H1 (cell line): ENCODE data around the gene FBN3. TPM values are rescaled to one million over a fixed set of nuclear protein-coding genes. Genes with fewer than 3 reads are reported as not detected.
A peak's percentile ranks its signal among the peaks of the same experiment; 100 is the strongest.

Source experiments
- CTCF ChIA-PET: fragments of 300-600 bp; sonication (Branson Sonifier 250); formaldehyde crosslinking; loops from one replicate; lab custom pipeline; 2021; ENCODE audit not compliant: partially characterized antibody; lab: Charles Lee
- POLR2A ChIA-PET: fragments of 300-600 bp; sonication (Branson Sonifier 250); formaldehyde crosslinking; loops from one replicate; lab custom pipeline; 2021; ENCODE audit warnings: inconsistent platforms; ENCODE audit not compliant: partially characterized antibody; lab: Charles Lee
- DNase-seq, 2 experiments: peaks; one replicate each; pipeline versions ENCODE4 v3.0.0 to v3.0.0-alpha.2; 2010 to 2022; ENCODE audit warnings: low spot score in 2 of 2, low read depth in 1 of 2, mixed read lengths in 1 of 2
- FAIRE-seq: peaks from 2 replicates; lab custom pipeline; 2011; peaks lifted over from hg19 to GRCh38; lab: Jason Lieb, UNC
- H2AFZ ChIP-seq: 2 replicates; pipeline ENCODE4 v1.8.1; 2012; ENCODE audit warnings: low read length, inconsistent platforms
- H2AK5ac ChIP-seq: 2 replicates; pipeline ENCODE4 v1.6.1; 2013; ENCODE audit warnings: low read depth, low read length
- H2BK120ac ChIP-seq: replicated peaks from 2 replicates; pipeline ENCODE3; 2013; ENCODE audit warnings: low read depth, low read length, inconsistent platforms
- H2BK12ac ChIP-seq: 2 replicates; pipeline ENCODE4 v1.6.1; 2013; ENCODE audit warnings: low read depth, low read length
- H2BK15ac ChIP-seq: 2 replicates; pipeline ENCODE4 v1.6.1; 2013; ENCODE audit warnings: low read length
- H2BK20ac ChIP-seq: 2 replicates; pipeline ENCODE4 v1.6.1; 2013; ENCODE audit warnings: low read length
- H2BK5ac ChIP-seq: 2 replicates; pipeline ENCODE4 v1.6.1; 2013; ENCODE audit warnings: low read depth, low read length
- H3K14ac ChIP-seq: 2 replicates; pipeline ENCODE4 v1.6.1; 2013; ENCODE audit warnings: inconsistent platforms; ENCODE audit not compliant: insufficient read length
- H3K18ac ChIP-seq: 2 replicates; pipeline ENCODE4 v1.6.1; 2013; ENCODE audit warnings: low read length; ENCODE audit errors: extremely low read depth
- H3K23ac ChIP-seq: 2 replicates; pipeline ENCODE4 v1.6.1; 2013; ENCODE audit warnings: inconsistent platforms; ENCODE audit not compliant: insufficient read length
- H3K23me2 ChIP-seq: 2 replicates; pipeline ENCODE4 v1.6.1; 2013; ENCODE audit warnings: low read depth, low read length
- H3K27ac ChIP-seq: 2 replicates; pipeline ENCODE4 v1.6.1; 2011; ENCODE audit warnings: low read depth, low read length, inconsistent platforms
- H3K27me3 ChIP-seq, 4 experiments: replicated peaks in 1 of 4; 1 replicate in 1 of 4; 2 replicates in 3 of 4; pipeline versions ENCODE4 v1.6.1 to v1.8.1; 2011 to 2013; ENCODE audit warnings: low read length in 3 of 4, mild to moderate bottlenecking in 3 of 4, inconsistent platforms in 2 of 4, mixed read lengths in 2 of 4, moderate library complexity in 1 of 4; ENCODE audit not compliant: control insufficient read depth in 3 of 4, insufficient read depth in 3 of 4; ENCODE audit errors: extremely low read depth in 1 of 4
- H3K36me3 ChIP-seq, 4 experiments: 2 replicates each; pipeline versions ENCODE4 v1.6.1 to v1.8.1; 2011 to 2013; ENCODE audit warnings: mild to moderate bottlenecking in 4 of 4, low read length in 3 of 4, moderate library complexity in 2 of 4, control low read depth in 1 of 4, inconsistent platforms in 1 of 4; ENCODE audit not compliant: insufficient read depth in 4 of 4, control insufficient read depth in 2 of 4
- H3K4ac ChIP-seq: replicated peaks from 2 replicates; pipeline ENCODE3; 2013; ENCODE audit warnings: low read length, low read depth, mixed read lengths, inconsistent platforms; ENCODE audit not compliant: insufficient read length
- H3K4me1 ChIP-seq, 4 experiments: replicated peaks in 1 of 4; 1 replicate in 1 of 4; 2 replicates in 3 of 4; pipeline versions ENCODE4 v1.6.1 to v1.8.1; 2011 to 2013; ENCODE audit warnings: low read length in 3 of 4, inconsistent platforms in 2 of 4, mixed read lengths in 1 of 4; ENCODE audit not compliant: insufficient read depth in 4 of 4, control insufficient read depth in 3 of 4
- H3K4me2 ChIP-seq, 2 experiments: 2 replicates each; pipeline versions ENCODE4 v1.6.1 to v1.8.1; 2011 to 2013; ENCODE audit warnings: low read depth in 2 of 2, low read length in 2 of 2, control low read depth in 1 of 2, inconsistent platforms in 1 of 2, mild to moderate bottlenecking in 1 of 2; ENCODE audit not compliant: insufficient read depth in 1 of 2
- H3K4me3 ChIP-seq, 4 experiments: fragments of 200-600, 300-600 bp in 1 of 4; sonication (generic), shearing (Covaris generic), sonication (Bioruptor Twin) in 1 of 4; 2 replicates each; pipeline versions ENCODE4 v1.5.1 to v1.8.1; 2011 to 2016; ENCODE audit warnings: low read length in 4 of 4, low read depth in 3 of 4, control low read depth in 2 of 4, inconsistent platforms in 2 of 4, mild to moderate bottlenecking in 2 of 4, mixed read lengths in 1 of 4, moderate library complexity in 1 of 4; ENCODE audit not compliant: insufficient read depth in 2 of 4; ENCODE audit errors: extremely low read depth in 1 of 4
- H3K56ac ChIP-seq: replicated peaks from 2 replicates; pipeline ENCODE3; 2013; ENCODE audit warnings: low read depth, mild to moderate bottlenecking, mixed read lengths, low read length, inconsistent platforms; ENCODE audit not compliant: insufficient read length
- H3K79me1 ChIP-seq: 2 replicates; pipeline ENCODE4 v1.6.1; 2013; ENCODE audit warnings: low read depth, low read length, control low read depth
- H3K79me2 ChIP-seq, 2 experiments: 2 replicates each; pipeline versions ENCODE4 v1.6.1 to v1.8.1; 2012 to 2013; ENCODE audit warnings: low read length in 2 of 2, mild to moderate bottlenecking in 2 of 2, inconsistent platforms in 1 of 2; ENCODE audit not compliant: insufficient read depth in 2 of 2, control insufficient read depth in 1 of 2
- H3K9ac ChIP-seq, 4 experiments: replicated peaks in 1 of 4; 1 replicate in 1 of 4; 2 replicates in 3 of 4; pipeline versions ENCODE4 v1.6.1 to v1.8.1; 2011 to 2013; ENCODE audit warnings: low read depth in 3 of 4, low read length in 3 of 4, control low read depth in 2 of 4, mild to moderate bottlenecking in 2 of 4, moderate library complexity in 2 of 4, inconsistent platforms in 1 of 4; ENCODE audit errors: extremely low read depth in 1 of 4
- H3K9me3 ChIP-seq, 2 experiments: 2 replicates each; pipeline versions ENCODE4 v1.6.1 to v1.8.1; 2012 to 2013; ENCODE audit warnings: mild to moderate bottlenecking in 2 of 2, moderate library complexity in 2 of 2, control low read depth in 1 of 2, inconsistent platforms in 1 of 2, low read depth in 1 of 2, low read length in 1 of 2, mixed read lengths in 1 of 2; ENCODE audit not compliant: insufficient read depth in 2 of 2
- H4K20me1 ChIP-seq, 2 experiments: replicated peaks in 1 of 2; 2 replicates each; pipeline versions ENCODE3 to v1.8.1; 2011 to 2013; ENCODE audit warnings: inconsistent platforms in 2 of 2, low read length in 2 of 2, mild to moderate bottlenecking in 1 of 2; ENCODE audit not compliant: insufficient read depth in 2 of 2, control insufficient read depth in 1 of 2
- H4K5ac ChIP-seq: 2 replicates; pipeline ENCODE4 v1.6.1; 2013; ENCODE audit warnings: low read length, low read depth, mixed read lengths, inconsistent platforms; ENCODE audit not compliant: insufficient read length
- H4K8ac ChIP-seq: 2 replicates; pipeline ENCODE4 v1.8.0; 2013; ENCODE audit warnings: mild to moderate bottlenecking, moderate library complexity, low read length, inconsistent platforms; ENCODE audit not compliant: insufficient read depth; ENCODE audit errors: extremely low read depth
- H4K91ac ChIP-seq: replicated peaks from 2 replicates; pipeline ENCODE3; 2013; ENCODE audit warnings: low read length, mixed read lengths, inconsistent platforms; ENCODE audit not compliant: insufficient read length
- CBX5 ChIP-seq: fragments of 300-800, 300-1000 bp; sonication (generic); IDR thresholded peaks from 2 replicates; pipeline ENCODE4 v1.7.1; 2016; ENCODE audit warnings: antibody characterized with exemption, low read length, low read depth
- EP300 ChIP-seq, 2 experiments: IDR thresholded peaks; 1 replicate in 1 of 2; 2 replicates in 1 of 2; pipeline ENCODE4 v1.6.1; 2011 to 2012; ENCODE audit warnings: low read depth in 2 of 2, low read length in 2 of 2, mild to moderate bottlenecking in 2 of 2, borderline replicate concordance in 1 of 2, inconsistent platforms in 1 of 2, moderate library complexity in 1 of 2
- JUND ChIP-seq: IDR thresholded peaks from 2 replicates; pipeline ENCODE4 v1.6.1; 2011; ENCODE audit warnings: mild to moderate bottlenecking, improper control_type of control experiment, low read length
- KDM1A ChIP-seq: fragments of 200-600, 300-600 bp; sonication (generic); IDR thresholded peaks from 2 replicates; pipeline ENCODE4 v1.7.1; 2016; ENCODE audit warnings: mild to moderate bottlenecking, low read length, borderline replicate concordance
- NRF1 ChIP-seq: IDR thresholded peaks from 2 replicates; pipeline ENCODE4 v1.6.1; 2011; ENCODE audit warnings: mild to moderate bottlenecking, low read depth, low read length, improper control_type of control experiment
- PHF8 ChIP-seq: fragments of 200-600 bp; sonication (generic); conservative IDR thresholded peaks from 2 replicates; pipeline ENCODE4 v1.7.1; 2012; ENCODE audit warnings: low read depth, mild to moderate bottlenecking, inconsistent platforms, low read length, moderate library complexity
- RAD21 ChIP-seq, 2 experiments: IDR thresholded peaks in 1 of 2; conservative IDR thresholded peaks in 1 of 2; 2 replicates each; pipeline ENCODE4 v1.6.1; 2011; ENCODE audit warnings: low read depth in 2 of 2, low read length in 2 of 2, improper control_type of control experiment in 1 of 2, inconsistent platforms in 1 of 2, mild to moderate bottlenecking in 1 of 2, moderate library complexity in 1 of 2
- RFX5 ChIP-seq: IDR thresholded peaks from 2 replicates; pipeline ENCODE4 v1.6.1; 2011; ENCODE audit warnings: low read depth, low read length, improper control_type of control experiment, borderline replicate concordance
- SIN3A ChIP-seq, 2 experiments: IDR thresholded peaks in 1 of 2; conservative IDR thresholded peaks in 1 of 2; 2 replicates each; pipeline ENCODE4 v1.6.1; 2011 to 2012; ENCODE audit warnings: low read length in 2 of 2, improper control_type of control experiment in 1 of 2, low read depth in 1 of 2, mild to moderate bottlenecking in 1 of 2
- SP1 ChIP-seq: IDR thresholded peaks from 2 replicates; pipeline ENCODE4 v1.6.1; 2011; ENCODE audit warnings: low read depth, low read length
- SP4 ChIP-seq: IDR thresholded peaks from 2 replicates; pipeline ENCODE4 v1.6.1; 2012; ENCODE audit warnings: low read length, inconsistent platforms
- SRF ChIP-seq: IDR thresholded peaks from 2 replicates; pipeline ENCODE4 v1.6.1; 2011; ENCODE audit warnings: mild to moderate bottlenecking, low read depth, low read length, moderate library complexity
- TAF7 ChIP-seq: optimal IDR thresholded peaks from 2 replicates; pipeline ENCODE3; 2011; ENCODE audit warnings: low read depth, mild to moderate bottlenecking, inconsistent platforms, low read length, moderate library complexity, borderline replicate concordance
- TCF12 ChIP-seq: IDR thresholded peaks from 2 replicates; pipeline ENCODE4 v1.6.1; 2011; ENCODE audit warnings: low read depth, mild to moderate bottlenecking, low read length
- WGBS, 2 experiments: shearing (Covaris generic) in 1 of 2; methylation state at CpG; one replicate each; pipeline versions ENCODE4 v1.1.6 to v1.1.7; 2013 to 2015; ENCODE audit warnings: low lambda C conversion rate in 2 of 2, mixed read lengths in 2 of 2, inconsistent platforms in 1 of 2, low coverage in 1 of 2, missing lambda C conversion rate in 1 of 2; ENCODE audit not compliant: insufficient replicate concordance in 2 of 2, insufficient coverage in 1 of 2, insufficient read length in 1 of 2; ENCODE audit errors: extremely low coverage in 1 of 2, missing lambda C conversion rate in 1 of 2; 5-methylcytosine and 5-hydroxymethylcytosine counted together
- polyA plus RNA-seq, 7 experiments: library from polyadenylated mRNA; depleted of rRNA in 3 of 7; stranded (reverse) in 5 of 7; unstranded in 2 of 7; fragments of >200 nt in 5 of 7; fragments of 200-250 nt in 2 of 7; gene quantifications; 1 replicate in 5 of 7; 2 replicates in 1 of 7; 4 replicates in 1 of 7; pipeline versions ENCODE4 v1.2.1 to v1.2.3, GENCODE V29; 2011 to 2013; ENCODE audit warnings: missing spikeins in 2 of 7, mixed read lengths in 2 of 7
- total RNA-seq: library from RNA; stranded (reverse); fragmentation: NEBNext Ultra II Directional; extraction: Animal tissue kit (Norgen Biotek cat#: 25700); gene quantifications from 2 replicates; pipeline ENCODE4 v1.2.1, GENCODE V29; 2021

Gene FBN3
- total and polyA plus RNA-seq, 2 of the 8 experiments (the other 6 are each of a cell fraction or from before 2014, with no cell fraction given): 37.1 to 38.7 TPM

GRCh38 chr19:8096071-8096470 is 53.3 kb downstream of the FBN3 start:
- POLR2A ChIA-PET: interaction anchor here (1.0 to 1.6 kb wide), 4 partner anchors 14 to 90 kb away, joined by 3 to 4 read pairs (median 4); partner anchors contain the start of gene ELAVL1
- Histone ChIP-seq H3K4me3 (no peak overlapping the region), H4K5ac (no peak overlapping the region), H3K9me3 (peaks cover 18% of the 10 kb centered on the region in 2 experiments), H3K23me2 (no peaks in the 10 kb centered on the region), H3K4me1 (no peaks in the 10 kb centered on the region), H3K23ac (no peak overlapping the region), H2BK15ac (no peak overlapping the region), H3K27me3 (no peaks in the 10 kb centered on the region), H2BK12ac (no peak overlapping the region), H2BK20ac (no peak overlapping the region), H3K14ac (no peak overlapping the region), H3K79me2 (no peaks in the 10 kb centered on the region), H3K9ac (no peak overlapping the region), H3K18ac (no peak overlapping the region), H4K20me1 (no peaks in the 10 kb centered on the region), H3K56ac (no peak overlapping the region), H4K91ac (no peak overlapping the region), H3K36me3 (peaks cover 25 to 56% (median 40%) of the 10 kb centered on the region in 4 experiments), H3K79me1 (no peaks in the 10 kb centered on the region; the same call in 1 of the 2 replicates), H2BK5ac (no peak overlapping the region), H2AFZ (no peak overlapping the region), H2BK120ac (no peak overlapping the region), H3K27ac (no peak overlapping the region), H2AK5ac (no peak overlapping the region), H4K8ac (peak overlapping the region; percentile 29; the same call in 1 of the 2 replicates), H3K4me2 (no peak overlapping the region), H3K4ac (no peak overlapping the region)
- 93% methylated on average over 3 of the region's 3 CpGs; no CpG with 5 or more reads in 1 of the 2 experiments for WGBS, 2 experiments
- CTCF ChIA-PET: interaction anchor here (0.6 to 1.1 kb wide), 2 partner anchors 98 to 163 kb away, joined by 3 to 5 read pairs; no protein-coding TSS in a partner anchor
- DNase-seq (no peak), FAIRE-seq (no peak)
- TF ChIP-seq TAF7: no peak
- no peak for TF ChIP-seq JUND
- no peak for TF ChIP-seq SP1
- no peak for TF ChIP-seq CBX5
- no peak for TF ChIP-seq RFX5
- TF ChIP-seq RAD21 (IDR thresholded peaks at IDR 0.05 in 1 of 2, conservative IDR thresholded peaks at IDR 0.05 in 1 of 2; ENCODE audit: low read depth in 2 of 2, low read length in 2 of 2): peak; percentile 35 to 42; a peak in 3 of 4 replicates
- peak; percentile 41; the same call in 1 of the 2 replicates for TF ChIP-seq KDM1A
- TF ChIP-seq EP300 (IDR thresholded peaks at IDR 0.05; ENCODE audit: borderline replicate concordance in 1 of 2, low read depth in 2 of 2, low read length in 2 of 2): no peak
- TF ChIP-seq PHF8: no peak
- TF ChIP-seq SP4: no peak
- TF ChIP-seq TCF12: no peak
- TF ChIP-seq SIN3A (conservative IDR thresholded peaks at IDR 0.05 in 1 of 2, IDR thresholded peaks at IDR 0.05 in 1 of 2; ENCODE audit: low read depth in 1 of 2, low read length in 2 of 2): no peak
- TF ChIP-seq SRF: no peak
- no peak for TF ChIP-seq NRF1
